Neural cell (in vitro differentiated cells): ENCODE data around the gene ZNF697.

Experiments used
- CTCF ChIP-seq: fragments of 450-650 bp; IDR thresholded peaks from 2 replicates; pipeline ENCODE4 v1.5.1; 2014; ENCODE audit warnings: antibody characterized with exemption, mild to moderate bottlenecking, moderate library complexity; ENCODE audit not compliant: poor library complexity, severe bottlenecking
- EZH2 ChIP-seq: fragments of 200-600, 300-800 bp; shearing (Covaris generic), sonication (generic); IDR thresholded peaks from 2 replicates; pipeline ENCODE4 v1.6.1; 2014; ENCODE audit warnings: antibody characterized with exemption, low read length, borderline replicate concordance, mild to moderate bottlenecking; ENCODE audit not compliant: insufficient read depth, poor library complexity, severe bottlenecking

GRCh38 chr1:119602169-119602568 is 45.9 kb downstream of the ZNF697 start:
- no peak for TF ChIP-seq EZH2
- no peak for TF ChIP-seq CTCF
